ENCODE measurements around the gene PTPN1.

- no peak for TF ChIP-seq CTCF (IDR thresholded peaks at IDR 0.05 in 8 of 11, conservative IDR thresholded peaks at IDR 0.05 in 3 of 11)
- no peak for TF ChIP-seq POLR2AphosphoS5 (IDR thresholded peaks at IDR 0.05)
- no peak for TF ChIP-seq POLR2A (IDR thresholded peaks at IDR 0.05)
Observed at GRCh38 chr20:50532221-50532620, 22.0 kb downstream of the PTPN1 start.
